Tracheal epithelial cell (primary cell): ENCODE measurements around the gene ZNF134. TPM values are rescaled to one million over a fixed set of nuclear protein-coding genes. Genes with fewer than 3 reads are reported as not detected.

Experiments used
- total RNA-seq: library from RNA; depleted of rRNA; stranded (reverse); fragments of >200 nt; gene quantifications from 2 replicates; pipeline ENCODE4 v1.2.1, GENCODE V29; 2014

The ZNF134 gene
- total RNA-seq, result 13.7 and 18.8 TPM in 2 replicates

GRCh38 chr19:57613941-57614743 lies at the start of gene ZNF134:
Gene ZNF134, plus strand, starts transcription at chr19:57614242. Its CDS starts 5,227 bp downstream, at chr19:57619469.

GRCh38 chr19:57578487-57579205 lies 35.4 kb upstream of the ZNF134 start, which contains the start of gene ZNF416:
Gene ZNF416, minus strand, starts transcription at chr19:57578911. Its CDS starts 207 bp downstream, at chr19:57578704.

GRCh38 chr19:57583521-57584416 lies 30.3 kb upstream of the ZNF134 start, which contains the start of gene ZIK1:
Gene ZIK1, plus strand, starts transcription at chr19:57584145. Its CDS starts 212 bp downstream, at chr19:57584357.

GRCh38 chr19:57599761-57600383 lies 14.2 kb upstream of the ZNF134 start, which contains the start of gene ZNF530:
Gene ZNF530, plus strand, starts transcription at chr19:57599885. Its CDS starts 4,461 bp downstream, at chr19:57604346.

GRCh38 chr19:57632987-57633831 lies 19.2 kb downstream of the ZNF134 start, which contains the start of gene ZNF211:
Gene ZNF211, plus strand, starts transcription at chr19:57633168. Its CDS starts 179 bp downstream, at chr19:57633347.

GRCh38 chr19:57668635-57669034 lies 54.6 kb downstream of the ZNF134 start, which contains the start of gene ZSCAN4:
Gene ZSCAN4, plus strand, starts transcription at chr19:57668935. Its CDS starts 7,211 bp downstream, at chr19:57676146.

Other genes with a start within 250 kb of the ZNF134 start
- gene ZNF548, start 224.4 kb upstream of the ZNF134 start, total RNA-seq, result 16.9 and 26.2 TPM in 2 replicates
- 6.8 and 8.0 TPM in 2 replicates for gene ZNF17, start 203.1 kb upstream of the ZNF134 start, total RNA-seq
- 15.3 and 20.0 TPM in 2 replicates for gene ZNF749, start 178.9 kb upstream of the ZNF134 start, total RNA-seq
- 0.21 and 0.24 TPM in 2 replicates for gene VN1R1, start 157.1 kb upstream of the ZNF134 start, total RNA-seq
- 13.7 and 14.1 TPM in 2 replicates for gene ZNF772, start 136.7 kb upstream of the ZNF134 start, total RNA-seq
- gene ZNF419, start 126.5 kb upstream of the ZNF134 start, total RNA-seq, result 12.3 and 20.5 TPM in 2 replicates
- 16.9 and 17.7 TPM in 2 replicates for gene ZNF773, start 114.3 kb upstream of the ZNF134 start, total RNA-seq
- gene ZNF549, start 86.9 kb upstream of the ZNF134 start, total RNA-seq, result 4.6 and 6.8 TPM in 2 replicates
- gene ZNF550, start 54.4 kb upstream of the ZNF134 start, total RNA-seq, result 7.0 and 8.2 TPM in 2 replicates
- gene ZNF416, start 35.3 kb upstream of the ZNF134 start, total RNA-seq, result 4.3 and 6.0 TPM in 2 replicates
- gene ZIK1, start 30.1 kb upstream of the ZNF134 start, total RNA-seq, result 3.9 and 5.3 TPM in 2 replicates
- 2.1 and 3.1 TPM in 2 replicates for gene ZNF530, start 14.4 kb upstream of the ZNF134 start, total RNA-seq
- 11.1 and 11.9 TPM in 2 replicates for gene ZNF211, start 18.9 kb downstream of the ZNF134 start, total RNA-seq
- gene ZSCAN4, start 54.7 kb downstream of the ZNF134 start, total RNA-seq, result 0.24 TPM in 1 of 2 replicates, not detected in the other
- gene ZNF551, start 67.7 kb downstream of the ZNF134 start, total RNA-seq, result 8.1 and 8.2 TPM in 2 replicates
- gene ZNF154, start 95.0 kb downstream of the ZNF134 start, total RNA-seq, result 0.64 and 1.4 TPM in 2 replicates
- gene ZNF671, start 113.4 kb downstream of the ZNF134 start, total RNA-seq, result 4.1 and 4.3 TPM in 2 replicates
- 8.7 TPM in 2 replicates for gene ZNF776, start 132.6 kb downstream of the ZNF134 start, total RNA-seq
- 12.6 and 15.7 TPM in 2 replicates for gene ZNF586, start 155.4 kb downstream of the ZNF134 start, total RNA-seq
- 4.3 and 6.7 TPM in 2 replicates for gene ZNF552, start 200.7 kb downstream of the ZNF134 start, total RNA-seq
- gene ZNF587B, start 216.1 kb downstream of the ZNF134 start, total RNA-seq, result 23.4 and 26.0 TPM in 2 replicates
- gene ZNF587, start 235.6 kb downstream of the ZNF134 start, total RNA-seq, result 12.1 and 14.7 TPM in 2 replicates